Panc1 (cell line): ENCODE results near the gene ATRNL1. TPM values are rescaled to one million over a fixed set of nuclear protein-coding genes. Genes with fewer than 3 reads are reported as not detected.

Experiments used
- ATAC-seq: fragments of 200-7000 bp; cut with Tn5 transposase; 2 replicates; pipeline ENCODE4 v1.9.1; 2020; ENCODE audit warnings: mild to moderate bottlenecking, moderate library complexity
- BruUV-seq: library from RNA; stranded (reverse); fragments of 400-500 nt; replicated peaks from 2 replicates; lab custom pipeline; 2021; lab: Mats Ljungman, UMichigan
- CTCF ChIA-PET: fragments of 300-600 bp; sonication (Branson Sonifier 250); formaldehyde crosslinking; loops from one replicate; lab custom pipeline; 2022; ENCODE audit warnings: antibody characterized with exemption; lab: Charles Lee
- POLR2A ChIA-PET: fragments of 300-600 bp; sonication (Branson Sonifier 250); formaldehyde crosslinking; loops from one replicate; lab custom pipeline; 2022; ENCODE audit warnings: antibody characterized with exemption; lab: Charles Lee
- DNase-seq: peaks from one replicate; pipeline ENCODE4 v3.0.0-alpha.2; 2010; ENCODE audit warnings: low read depth, low spot score
- H3K27ac ChIP-seq: 2 replicates; pipeline ENCODE4 v1.5.1; 2011; ENCODE audit warnings: mild to moderate bottlenecking, low read length, inconsistent platforms
- H3K27me3 ChIP-seq: fragments of 200-500 bp; sonication (Bioruptor generic); 2 replicates; pipeline ENCODE4 v1.6.0; 2014; ENCODE audit warnings: low read length, inconsistent platforms; ENCODE audit not compliant: control insufficient read depth, insufficient read depth
- H3K36me3 ChIP-seq: fragments of 200-500 bp; sonication (Bioruptor generic); 2 replicates; pipeline ENCODE4 v1.5.1; 2014; ENCODE audit warnings: inconsistent platforms, mild to moderate bottlenecking, low read length, moderate library complexity; ENCODE audit not compliant: control insufficient read depth, insufficient read depth
- H3K4me1 ChIP-seq: 2 replicates; pipeline ENCODE4 v1.5.1; 2011; ENCODE audit warnings: inconsistent platforms, mild to moderate bottlenecking, low read length, moderate library complexity; ENCODE audit not compliant: control insufficient read depth, insufficient read depth
- H3K4me3 ChIP-seq, 2 experiments: 2 replicates each; pipeline ENCODE4 v1.5.1; 2011 to 2012; ENCODE audit warnings: low read depth in 2 of 2, low read length in 2 of 2, mild to moderate bottlenecking in 2 of 2, inconsistent platforms in 1 of 2, moderate library complexity in 1 of 2
- H3K9me3 ChIP-seq: fragments of 200-500 bp; sonication (Bioruptor generic); 2 replicates; pipeline ENCODE4 v1.5.1; 2014; ENCODE audit warnings: low read depth, mild to moderate bottlenecking, inconsistent platforms, low read length, moderate library complexity; ENCODE audit not compliant: control insufficient read depth, insufficient read depth
- POLR2AphosphoS5 ChIP-seq: IDR thresholded peaks from 2 replicates; pipeline ENCODE4 v1.6.1; 2012; ENCODE audit warnings: mild to moderate bottlenecking, low read depth, low read length, moderate library complexity
- SIN3A ChIP-seq: IDR thresholded peaks from 2 replicates; pipeline ENCODE4 v1.6.1; 2012; ENCODE audit warnings: low read depth, mild to moderate bottlenecking, low read length, moderate library complexity, borderline replicate concordance; ENCODE audit not compliant: insufficient read depth
- TCF7L2 ChIP-seq: IDR thresholded peaks from 2 replicates; pipeline ENCODE4 v1.6.1; 2011; ENCODE audit warnings: mild to moderate bottlenecking, low read depth, low read length, inconsistent platforms
- in situ Hi-C: cut with HindIII; loops from 2 replicates; pipeline ENCODE4 v1.10.0; 2016; ENCODE audit warnings: low sequenced_read_pairs, low pct_unique_long_range_greater_than_20kb
- intact Hi-C: fragments of 100-400 bp; cut with micrococcal nuclease; formaldehyde crosslinking; loops from one replicate; pipeline ENCODE4 v1.10.0; 2022; ENCODE audit not compliant: unreplicated experiment
- total RNA-seq: library from RNA; stranded (reverse); gene quantifications from one replicate; pipeline ENCODE4 v1.2.1, GENCODE V29; 2021; ENCODE audit not compliant: unreplicated experiment
- TF ChIP-seq, protein P1 (sequence below), 2 experiments: IDR thresholded peaks; 2 replicates each; pipeline ENCODE4 v1.6.1; 2011 to 2012; ENCODE audit warnings: low read depth in 2 of 2, control low read depth in 1 of 2, low read length in 1 of 2, mild to moderate bottlenecking in 1 of 2, moderate library complexity in 1 of 2; ENCODE audit not compliant: insufficient read depth in 1 of 2
- TF ChIP-seq, protein P2 (sequence below): fragments of 450-650 bp; IDR thresholded peaks from 2 replicates; pipeline ENCODE4 v1.5.1; 2017; ENCODE audit warnings: mild to moderate bottlenecking

Gene ATRNL1
- total RNA-seq, 1 experiment from 2014 or later = 17.1 TPM

DNA sequence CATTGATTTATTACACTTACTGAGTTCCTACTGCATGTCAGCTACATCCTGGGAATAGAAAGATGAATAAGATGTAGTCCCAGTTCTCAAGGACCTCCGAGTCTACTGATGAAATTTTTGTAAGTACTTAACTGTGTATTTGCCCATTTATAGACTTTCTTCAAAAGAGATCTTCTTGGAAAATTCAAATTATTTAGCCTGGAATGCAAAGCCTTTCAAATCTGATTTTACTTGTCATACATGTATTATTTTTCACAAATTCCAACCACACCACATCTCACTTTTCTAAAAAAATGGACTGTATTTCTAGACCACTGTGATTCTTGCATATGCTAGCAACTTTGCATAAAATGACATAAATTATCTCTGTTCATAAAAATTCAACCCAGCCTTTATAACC lies 581.3 kb downstream of the ATRNL1 start:
- DNase-seq (no peak), ATAC-seq (no peak)
- H3K9me3 ChIP-seq = 0 out of 2 replicates have a peak, but pooled peaks cover 3% of the 10 kb centered on the region
- BruUV-seq = no TSS peak
- H3K27me3 ChIP-seq = no peaks in the 10 kb centered on the region
- CTCF ChIA-PET = no interaction called here
- intact Hi-C loops (no loop called here), in situ Hi-C loops (no loop called here)
- H3K4me1 ChIP-seq = no peaks in the 10 kb centered on the region
- POLR2A ChIA-PET = no interaction called here
- TF ChIP-seq TCF7L2 = no peak
- TF ChIP-seq, protein P1, sequence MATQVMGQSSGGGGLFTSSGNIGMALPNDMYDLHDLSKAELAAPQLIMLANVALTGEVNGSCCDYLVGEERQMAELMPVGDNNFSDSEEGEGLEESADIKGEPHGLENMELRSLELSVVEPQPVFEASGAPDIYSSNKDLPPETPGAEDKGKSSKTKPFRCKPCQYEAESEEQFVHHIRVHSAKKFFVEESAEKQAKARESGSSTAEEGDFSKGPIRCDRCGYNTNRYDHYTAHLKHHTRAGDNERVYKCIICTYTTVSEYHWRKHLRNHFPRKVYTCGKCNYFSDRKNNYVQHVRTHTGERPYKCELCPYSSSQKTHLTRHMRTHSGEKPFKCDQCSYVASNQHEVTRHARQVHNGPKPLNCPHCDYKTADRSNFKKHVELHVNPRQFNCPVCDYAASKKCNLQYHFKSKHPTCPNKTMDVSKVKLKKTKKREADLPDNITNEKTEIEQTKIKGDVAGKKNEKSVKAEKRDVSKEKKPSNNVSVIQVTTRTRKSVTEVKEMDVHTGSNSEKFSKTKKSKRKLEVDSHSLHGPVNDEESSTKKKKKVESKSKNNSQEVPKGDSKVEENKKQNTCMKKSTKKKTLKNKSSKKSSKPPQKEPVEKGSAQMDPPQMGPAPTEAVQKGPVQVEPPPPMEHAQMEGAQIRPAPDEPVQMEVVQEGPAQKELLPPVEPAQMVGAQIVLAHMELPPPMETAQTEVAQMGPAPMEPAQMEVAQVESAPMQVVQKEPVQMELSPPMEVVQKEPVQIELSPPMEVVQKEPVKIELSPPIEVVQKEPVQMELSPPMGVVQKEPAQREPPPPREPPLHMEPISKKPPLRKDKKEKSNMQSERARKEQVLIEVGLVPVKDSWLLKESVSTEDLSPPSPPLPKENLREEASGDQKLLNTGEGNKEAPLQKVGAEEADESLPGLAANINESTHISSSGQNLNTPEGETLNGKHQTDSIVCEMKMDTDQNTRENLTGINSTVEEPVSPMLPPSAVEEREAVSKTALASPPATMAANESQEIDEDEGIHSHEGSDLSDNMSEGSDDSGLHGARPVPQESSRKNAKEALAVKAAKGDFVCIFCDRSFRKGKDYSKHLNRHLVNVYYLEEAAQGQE (IDR thresholded peaks at IDR 0.05; ENCODE audit: insufficient read depth in 1 of 2, low read depth in 2 of 2, low read length in 1 of 2) = no peak
- no peak for TF ChIP-seq POLR2AphosphoS5
- TF ChIP-seq, protein P2, sequence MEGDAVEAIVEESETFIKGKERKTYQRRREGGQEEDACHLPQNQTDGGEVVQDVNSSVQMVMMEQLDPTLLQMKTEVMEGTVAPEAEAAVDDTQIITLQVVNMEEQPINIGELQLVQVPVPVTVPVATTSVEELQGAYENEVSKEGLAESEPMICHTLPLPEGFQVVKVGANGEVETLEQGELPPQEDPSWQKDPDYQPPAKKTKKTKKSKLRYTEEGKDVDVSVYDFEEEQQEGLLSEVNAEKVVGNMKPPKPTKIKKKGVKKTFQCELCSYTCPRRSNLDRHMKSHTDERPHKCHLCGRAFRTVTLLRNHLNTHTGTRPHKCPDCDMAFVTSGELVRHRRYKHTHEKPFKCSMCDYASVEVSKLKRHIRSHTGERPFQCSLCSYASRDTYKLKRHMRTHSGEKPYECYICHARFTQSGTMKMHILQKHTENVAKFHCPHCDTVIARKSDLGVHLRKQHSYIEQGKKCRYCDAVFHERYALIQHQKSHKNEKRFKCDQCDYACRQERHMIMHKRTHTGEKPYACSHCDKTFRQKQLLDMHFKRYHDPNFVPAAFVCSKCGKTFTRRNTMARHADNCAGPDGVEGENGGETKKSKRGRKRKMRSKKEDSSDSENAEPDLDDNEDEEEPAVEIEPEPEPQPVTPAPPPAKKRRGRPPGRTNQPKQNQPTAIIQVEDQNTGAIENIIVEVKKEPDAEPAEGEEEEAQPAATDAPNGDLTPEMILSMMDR = no peak
- TF ChIP-seq SIN3A = no peak
- H3K27ac ChIP-seq = no peak overlapping the region
- H3K4me3 ChIP-seq = no peak overlapping the region
- H3K36me3 ChIP-seq = no peaks in the 10 kb centered on the region

DNA sequence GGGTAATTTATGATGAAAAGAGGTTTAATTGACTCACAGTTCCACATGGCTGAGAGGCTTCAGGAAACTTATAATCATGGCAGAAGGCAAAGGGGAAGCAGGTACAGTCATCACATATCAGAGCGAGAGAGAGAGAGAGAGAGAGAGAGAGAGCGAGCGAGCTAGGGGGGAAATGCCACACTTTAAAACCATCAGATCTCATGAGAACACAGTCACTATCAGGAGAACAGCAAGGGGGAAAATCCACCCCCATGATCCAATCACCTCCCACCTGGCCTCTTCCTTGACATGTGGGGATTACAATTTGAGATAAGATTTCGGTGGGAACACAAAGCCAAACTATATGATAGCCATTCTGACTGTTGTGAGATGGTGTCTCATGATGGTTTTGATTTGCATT lies 603.6 kb downstream of the ATRNL1 start:
- no peak overlapping the region for H3K4me3 ChIP-seq
- no peak for ATAC-seq
- H3K27ac ChIP-seq = no peak overlapping the region
- intact Hi-C loops = no loop called here
- TF ChIP-seq POLR2AphosphoS5 = no peak
- no peak for TF ChIP-seq SIN3A
- TF ChIP-seq, protein P2 = no peak
- TF ChIP-seq, protein P1 (IDR thresholded peaks at IDR 0.05; ENCODE audit: insufficient read depth in 1 of 2, low read depth in 2 of 2, low read length in 1 of 2) = no peak
- TF ChIP-seq TCF7L2 = no peak
- BruUV-seq = no TSS peak
- in situ Hi-C loops = no loop called here
- ChIA-PET POLR2A (no interaction called here), CTCF (no interaction called here)
- H3K9me3 ChIP-seq = no peaks in the 10 kb centered on the region
- no peaks in the 10 kb centered on the region for H3K4me1 ChIP-seq
- DNase-seq = no peak
- H3K36me3 ChIP-seq = no peaks in the 10 kb centered on the region
- no peaks in the 10 kb centered on the region for H3K27me3 ChIP-seq
